Measurements from ENCODE around the gene HSP90AB1. TPM values are rescaled to one million over a fixed set of nuclear protein-coding genes. Genes with fewer than 3 reads are reported as not detected.

HSP90AB1 gene
- total RNA-seq, 1 donor from 2014 or later = 873 TPM

GRCh38 chr6:44297063-44298038 is 50.5 kb downstream of the HSP90AB1 start:
- DNase-seq (ENCODE audit: low spot score) = no peak
- intact Hi-C loops (cut with DNase I) = no loop called here

GRCh38 chr6:44298055-44298803 is 51.3 kb downstream of the HSP90AB1 start:
- intact Hi-C loops (cut with DNase I) = no loop called here
- no peak for DNase-seq (ENCODE audit: low spot score)

- no peak for DNase-seq (ENCODE audit: low spot score)
- intact Hi-C loops (cut with DNase I) = no loop called here
These were observed 52.0 kb downstream of the HSP90AB1 start for GRCh38 chr6:44298864-44299263.

DNA sequence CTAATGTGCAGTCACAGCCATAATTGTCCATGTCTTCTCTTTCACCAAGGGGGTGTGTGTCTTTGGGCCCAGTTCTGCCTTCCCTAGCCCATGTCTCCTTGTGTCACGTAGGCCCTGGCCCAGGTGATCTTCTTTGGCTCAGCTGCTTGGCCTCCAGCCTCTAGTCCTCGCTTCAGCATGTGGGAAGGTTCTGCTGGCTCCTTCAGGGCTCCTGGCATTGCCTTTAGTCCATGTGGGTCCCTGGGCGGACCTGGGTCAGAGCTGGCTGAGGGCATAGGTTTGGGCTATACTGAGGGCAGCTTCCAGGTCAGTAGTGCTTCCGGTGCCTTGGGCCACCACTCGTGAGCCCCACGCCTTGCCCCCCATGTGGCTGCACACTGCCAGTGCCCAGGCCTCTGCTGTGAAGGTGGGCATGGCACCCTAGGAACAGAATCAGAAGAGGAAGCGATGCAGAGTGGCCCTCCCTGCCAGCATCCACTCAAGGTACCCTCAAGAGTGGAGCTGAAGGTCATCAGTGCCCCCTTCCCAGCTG is 53.5 kb downstream of the HSP90AB1 start:
- intact Hi-C loops (cut with DNase I) = no loop called here
- no peak for DNase-seq (ENCODE audit: low spot score)

- DNase-seq (ENCODE audit: low spot score) = no peak
- intact Hi-C loops (cut with DNase I) = no loop called here
These were observed 54.2 kb downstream of the HSP90AB1 start for GRCh38 chr6:44301106-44301505.

- intact Hi-C loops (cut with DNase I) = no loop called here
- no peak for DNase-seq (ENCODE audit: low spot score)
These were observed 55.1 kb downstream of the HSP90AB1 start for GRCh38 chr6:44301782-44302564.

- intact Hi-C loops (cut with DNase I) = no loop called here
These were observed 56.0 kb downstream of the HSP90AB1 start for GRCh38 chr6:44302856-44303255.

More at GRCh38 chr6:44302856-44303255, 56.0 kb downstream of the HSP90AB1 start:
- DNase-seq (ENCODE audit: low spot score) = no peak

Other genes starting within 250 kb of the HSP90AB1 start
- 36.7 TPM for gene MRPL14, start 119.6 kb upstream of the HSP90AB1 start, total RNA-seq
- 39.6 TPM for gene TMEM63B, start 119.5 kb upstream of the HSP90AB1 start, total RNA-seq
- 0.78 TPM for gene CAPN11, start 88.3 kb upstream of the HSP90AB1 start, total RNA-seq
- gene MYMX, start 30.2 kb upstream of the HSP90AB1 start, total RNA-seq = 0.30 TPM
- 105 TPM for gene SLC29A1, start 23.5 kb upstream of the HSP90AB1 start, total RNA-seq
- 23.2 TPM for gene SLC35B2, start 10.4 kb downstream of the HSP90AB1 start, total RNA-seq
- 4.7 TPM for gene NFKBIE, start 18.4 kb downstream of the HSP90AB1 start, total RNA-seq
- gene TMEM151B, start 23.3 kb downstream of the HSP90AB1 start, total RNA-seq = 0.08 TPM
- 7.8 TPM for gene AARS2, start 66.2 kb downstream of the HSP90AB1 start, total RNA-seq
- gene SPATS1, start 95.5 kb downstream of the HSP90AB1 start, total RNA-seq = not detected
- 20.7 TPM for gene CDC5L, start 140.6 kb downstream of the HSP90AB1 start, total RNA-seq